GM18526 (cell line): ENCODE measurements around the gene SOX10.

Experiments used
- POLR2A ChIP-seq: IDR thresholded peaks from 3 replicates; pipeline ENCODE4 v1.6.1; 2011; ENCODE audit not compliant: insufficient read length; ENCODE audit errors: extremely low read depth

SOX10 gene

GRCh38 chr22:37982938-37983859 lies 1.2 kb downstream of the SOX10 start:
- no peak for TF ChIP-seq POLR2A

GRCh38 chr22:37982151-37982785 lies 2.1 kb downstream of the SOX10 start:
- no peak for TF ChIP-seq POLR2A

- no peak for TF ChIP-seq POLR2A
Observed at GRCh38 chr22:37981282-37982011, 2.9 kb downstream of the SOX10 start.

GRCh38 chr22:37979782-37980181 lies 4.6 kb downstream of the SOX10 start:
- TF ChIP-seq POLR2A: no peak

- TF ChIP-seq POLR2A: no peak
Observed at GRCh38 chr22:37976547-37976946, 7.8 kb downstream of the SOX10 start.

DNA sequence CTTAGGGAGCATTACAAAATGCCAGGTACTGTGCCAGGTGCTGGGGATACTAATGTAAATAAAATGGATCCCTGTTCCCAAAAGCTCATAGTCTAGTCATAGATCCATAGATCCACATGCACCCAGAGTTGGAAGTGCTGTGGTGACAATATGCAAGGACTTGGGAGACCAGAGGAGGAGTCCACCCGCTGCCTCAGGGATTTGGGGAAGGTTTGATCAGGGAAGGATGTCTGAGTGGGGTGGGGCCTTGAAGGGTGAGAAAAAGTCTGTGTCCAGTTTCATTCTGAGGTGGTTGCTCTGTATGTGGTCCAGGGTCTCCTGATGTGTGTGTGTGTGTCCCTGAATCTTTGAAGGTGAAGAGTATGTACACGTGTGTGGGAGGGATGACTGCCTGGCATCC lies 9.2 kb downstream of the SOX10 start:
- TF ChIP-seq POLR2A: no peak

DNA sequence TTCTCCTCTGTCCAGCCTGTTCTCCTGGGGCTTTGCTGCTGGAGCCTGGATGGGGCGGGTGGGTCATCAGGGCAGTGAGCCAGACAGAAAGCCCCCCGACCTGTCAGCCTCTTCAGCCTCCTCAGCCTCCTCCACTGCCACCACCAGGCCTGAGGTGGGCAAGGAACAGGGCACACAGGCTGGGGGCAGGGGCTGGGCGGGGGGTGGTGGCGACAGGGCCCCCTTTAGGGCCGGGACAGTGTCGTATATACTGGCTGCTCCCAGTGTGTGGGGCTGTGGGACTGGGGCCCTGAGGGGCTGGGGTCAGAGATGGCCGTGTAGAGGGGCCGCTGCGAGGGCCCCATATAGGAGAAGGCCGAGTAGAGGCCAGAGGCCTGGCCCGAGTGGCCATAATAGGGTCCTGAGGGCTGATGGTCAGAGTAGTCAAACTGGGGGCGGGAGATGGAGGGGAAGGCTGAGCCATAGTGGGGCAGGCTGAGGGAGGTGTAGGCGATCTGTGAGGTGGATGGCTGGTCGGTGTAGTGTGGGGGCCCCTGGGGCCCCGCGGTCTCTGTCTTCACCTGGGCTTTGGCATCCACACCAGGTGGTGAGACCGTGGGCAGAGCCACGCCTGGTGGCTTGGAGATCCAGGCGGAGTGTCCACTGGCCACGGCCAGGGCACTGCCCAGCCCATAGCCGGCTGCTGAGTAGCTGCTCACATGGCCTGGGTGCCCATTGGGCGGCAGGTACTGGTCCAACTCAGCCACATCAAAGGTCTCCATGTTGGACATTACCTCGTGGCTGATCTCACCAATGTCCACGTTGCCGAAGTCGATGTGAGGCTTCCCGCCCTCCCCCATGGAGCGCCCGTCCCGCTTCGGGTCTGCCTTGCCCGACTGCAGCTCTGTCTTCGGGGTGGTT lies 10.8 kb downstream of the SOX10 start:
- TF ChIP-seq POLR2A: no peak

- no peak for TF ChIP-seq POLR2A
Observed at GRCh38 chr22:37972527-37972926, 11.8 kb downstream of the SOX10 start.

DNA sequence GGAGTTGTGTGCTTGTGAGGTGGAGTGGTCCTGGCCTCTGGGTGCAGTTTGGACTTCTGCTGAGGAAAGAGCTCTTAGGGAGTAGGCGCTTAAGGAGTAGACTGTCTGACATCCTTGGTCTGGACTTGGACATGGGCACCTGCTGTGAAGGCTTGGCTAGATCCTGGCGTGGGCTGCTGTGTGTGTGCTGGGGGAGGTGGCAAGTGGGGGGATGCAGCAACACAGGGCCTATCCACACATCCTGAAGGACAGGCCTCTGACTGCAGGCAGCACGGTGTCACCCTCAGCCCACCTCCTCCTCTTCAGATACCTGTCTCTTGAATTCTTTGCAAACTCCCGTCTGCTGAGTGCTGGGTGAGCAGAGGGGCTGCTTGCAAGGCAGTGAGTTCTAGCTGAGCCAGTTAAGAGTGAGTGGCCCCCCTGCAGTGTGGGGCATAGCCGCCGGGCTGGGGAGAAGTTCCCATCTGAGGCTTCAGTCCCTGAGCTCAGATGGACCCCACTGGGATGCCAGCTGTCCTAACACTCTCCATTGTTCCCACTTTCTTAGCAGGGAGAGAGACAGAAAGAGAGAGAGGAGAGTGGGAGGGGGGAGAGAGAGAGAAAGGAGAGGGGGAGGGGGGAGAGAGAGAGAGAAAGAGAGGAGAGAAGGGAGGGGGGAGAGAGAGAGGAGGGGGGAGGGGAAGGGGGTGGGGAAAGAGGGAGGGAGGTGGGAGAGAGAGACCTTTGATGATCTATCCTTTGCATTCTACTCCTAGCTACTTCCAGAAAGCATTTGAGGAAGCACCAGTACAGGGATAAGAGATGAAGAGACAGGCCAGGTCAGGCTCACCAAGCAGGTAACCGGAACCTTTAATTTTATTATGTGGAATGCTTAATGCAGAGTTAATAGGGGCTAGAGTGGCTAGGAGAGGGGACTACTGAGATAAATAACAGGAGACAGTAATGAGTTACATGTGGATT lies 12.6 kb downstream of the SOX10 start:
- no peak for TF ChIP-seq POLR2A

- TF ChIP-seq POLR2A: no peak
Observed at GRCh38 chr22:37970864-37971263, 13.5 kb downstream of the SOX10 start.

- TF ChIP-seq POLR2A: no peak
Observed at GRCh38 chr22:37968452-37969251, 15.7 kb downstream of the SOX10 start.

GRCh38 chr22:37967637-37968451 lies 16.5 kb downstream of the SOX10 start:
- no peak for TF ChIP-seq POLR2A
